Vagina (tissue), 2 donors: ENCODE measurements around the gene NEB. TPM values are rescaled to one million over a fixed set of nuclear protein-coding genes. Genes with fewer than 3 reads are reported as not detected.

Experiments
- DNase-seq, 2 donors: peaks; one replicate each; pipeline ENCODE4 v3.0.0-alpha.2; 2017; ENCODE audit errors: extremely low spot score in 2 of 2
- H3K27ac ChIP-seq: fragments of 200-600 bp; sonication (generic); one replicate; pipeline ENCODE4 v1.5.1; 2019
- H3K27me3 ChIP-seq: fragments of 200-600 bp; sonication (generic); one replicate; pipeline ENCODE4 v1.5.1; 2019
- H3K36me3 ChIP-seq, 2 donors: fragments of 200-600 bp; sonication (generic); one replicate each; pipeline ENCODE4 v1.5.1; 2017 to 2019
- H3K4me1 ChIP-seq: fragments of 200-600 bp; sonication (generic); one replicate; pipeline ENCODE4 v1.5.1; 2019
- H3K4me3 ChIP-seq, 2 donors: fragments of 200-600 bp; sonication (generic); 1 replicate in 1 of 2; 2 replicates in 1 of 2; pipeline ENCODE4 v1.5.1; 2016 to 2019
- H3K9me3 ChIP-seq: fragments of 200-600 bp; sonication (generic); one replicate; pipeline ENCODE4 v1.5.1; 2019
- CTCF ChIP-seq, 3 experiments: fragments of 450-650 bp in 2 of 3; fragments of 200-600 bp in 1 of 3; sonication (generic) in 1 of 3; IDR thresholded peaks; one replicate each; pipeline ENCODE4 v1.5.1; 2017 to 2019; ENCODE audit warnings: antibody characterized with exemption in 3 of 3, mild to moderate bottlenecking in 2 of 3, moderate library complexity in 2 of 3
- POLR2A ChIP-seq, 2 donors: fragments of 450-650 bp; IDR thresholded peaks; one replicate each; pipeline ENCODE4 v1.6.1; 2017; ENCODE audit warnings: antibody characterized with exemption in 2 of 2, mild to moderate bottlenecking in 2 of 2, moderate library complexity in 2 of 2
- POLR2AphosphoS5 ChIP-seq, 2 donors: sonication (generic); formaldehyde crosslinking; IDR thresholded peaks; one replicate each; pipeline ENCODE4 v1.9.0; 2017; ENCODE audit warnings: antibody characterized with exemption in 2 of 2, mild to moderate bottlenecking in 2 of 2, low read depth in 1 of 2; ENCODE audit not compliant: insufficient read depth in 1 of 2
- intact Hi-C: fragments of 100-400 bp; cut with DNase I; formaldehyde crosslinking; loops from one replicate; pipeline ENCODE4 v1.15.1; 2023
- total RNA-seq: library from RNA; depleted of rRNA; stranded (reverse); fragments of >200 nt; gene quantifications from one replicate; pipeline ENCODE4 v1.2.3, GENCODE V29; 2016

Gene NEB
- total RNA-seq, 1 donor from 2014 or later, result 0.98 TPM

- Histone ChIP-seq H3K4me1 (peaks cover 11% of the 10 kb centered on the region), H3K27me3 (no peaks in the 10 kb centered on the region), H3K9me3 (no peaks in the 10 kb centered on the region), H3K36me3 (no peaks in the 10 kb centered on the region), H3K4me3 (no peak overlapping the region), H3K27ac (no peak overlapping the region)
- DNase-seq, result no peak
- TF ChIP-seq CTCF (IDR thresholded peaks at IDR 0.05) (no peak), POLR2A (IDR thresholded peaks at IDR 0.05) (no peak), POLR2AphosphoS5 (IDR thresholded peaks at IDR 0.05; ENCODE audit: insufficient read depth in 1 of 2, low read depth in 1 of 2) (no peak)
- intact Hi-C loops, result no loop called here
Observed at GRCh38 chr2:151620761-151621160, 113.5 kb downstream of the NEB start.

DNA sequence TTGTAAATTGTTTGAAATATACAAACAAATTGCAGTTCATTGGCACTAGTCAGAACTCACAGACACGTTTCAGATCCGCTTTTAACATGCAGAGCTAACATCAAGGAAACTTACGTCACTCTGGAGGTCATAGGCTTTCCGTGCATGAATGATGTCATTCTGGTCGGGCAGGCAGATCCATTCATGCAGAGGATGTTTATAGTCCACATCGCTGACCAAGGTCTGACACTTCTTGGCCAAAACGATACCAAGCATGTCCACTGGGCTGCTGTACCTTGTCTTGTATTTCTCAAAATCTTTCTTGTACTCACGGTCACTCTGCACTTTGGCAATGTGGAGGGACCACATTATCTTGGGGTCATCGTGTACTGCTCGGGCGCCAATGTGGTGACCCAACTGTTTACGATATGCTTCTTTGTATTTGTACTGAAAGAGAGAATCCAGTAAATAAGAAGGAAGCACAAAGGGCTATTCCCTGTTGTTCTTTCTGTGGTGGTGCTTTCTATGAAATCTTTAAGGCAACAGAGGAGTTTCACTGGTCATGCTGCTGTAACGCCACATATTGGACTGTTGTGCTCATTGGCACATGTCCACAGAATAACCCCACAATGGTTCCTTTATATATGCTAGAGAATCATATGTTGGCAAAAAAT is 114.8 kb downstream of the NEB start:
- no peak overlapping the region for H3K27ac ChIP-seq
- no peaks in the 10 kb centered on the region for H3K36me3 ChIP-seq
- intact Hi-C loops, result loop anchor here (5.0 kb wide), 1 partner anchor 1878 kb away; no protein-coding TSS in a partner anchor
- peak overlapping the region in 1 of 2 donors; percentile 9 for H3K4me3 ChIP-seq
- DNase-seq, result no peak
- peak in 1 of 3 experiments; percentile 23 for TF ChIP-seq CTCF (IDR thresholded peaks at IDR 0.05)
- TF ChIP-seq POLR2AphosphoS5 (IDR thresholded peaks at IDR 0.05; ENCODE audit: insufficient read depth in 1 of 2, low read depth in 1 of 2), result no peak
- TF ChIP-seq POLR2A (IDR thresholded peaks at IDR 0.05), result no peak
- H3K27me3 ChIP-seq, result no peaks in the 10 kb centered on the region
- H3K9me3 ChIP-seq, result no peaks in the 10 kb centered on the region
- H3K4me1 ChIP-seq, result peaks cover 11% of the 10 kb centered on the region

GRCh38 chr2:151616760-151617339 is 117.4 kb downstream of the NEB start:
- DNase-seq, result no peak
- Histone ChIP-seq H3K27ac (no peak overlapping the region), H3K36me3 (no peaks in the 10 kb centered on the region), H3K9me3 (no peaks in the 10 kb centered on the region), H3K4me1 (peaks cover 11% of the 10 kb centered on the region), H3K4me3 (no peak overlapping the region), H3K27me3 (no peaks in the 10 kb centered on the region)
- TF ChIP-seq POLR2AphosphoS5 (IDR thresholded peaks at IDR 0.05; ENCODE audit: insufficient read depth in 1 of 2, low read depth in 1 of 2) (no peak), POLR2A (IDR thresholded peaks at IDR 0.05) (no peak), CTCF (IDR thresholded peaks at IDR 0.05) (no peak)
- intact Hi-C loops, result loop anchor here (5.0 kb wide), 1 partner anchor 1880 kb away; no protein-coding TSS in a partner anchor

- intact Hi-C loops, result loop anchor here (5.0 kb wide), 1 partner anchor 1883 kb away; no protein-coding TSS in a partner anchor
- H3K27me3 ChIP-seq, result no peaks in the 10 kb centered on the region
- H3K4me3 ChIP-seq, result no peak overlapping the region
- H3K9me3 ChIP-seq, result no peaks in the 10 kb centered on the region
- H3K27ac ChIP-seq, result no peak overlapping the region
- DNase-seq, result no peak
- H3K36me3 ChIP-seq, result no peaks in the 10 kb centered on the region
- no peak for TF ChIP-seq CTCF (IDR thresholded peaks at IDR 0.05)
- TF ChIP-seq POLR2AphosphoS5 (IDR thresholded peaks at IDR 0.05; ENCODE audit: insufficient read depth in 1 of 2, low read depth in 1 of 2), result no peak
- TF ChIP-seq POLR2A (IDR thresholded peaks at IDR 0.05), result no peak
- peaks cover 10% of the 10 kb centered on the region for H3K4me1 ChIP-seq
Observed at GRCh38 chr2:151614606-151615306, 119.5 kb downstream of the NEB start.
